ENCODE data around the gene TGIF2.
A peak's percentile ranks its signal among the peaks of the same experiment; 100 is the strongest.

The TGIF2 gene

DNA sequence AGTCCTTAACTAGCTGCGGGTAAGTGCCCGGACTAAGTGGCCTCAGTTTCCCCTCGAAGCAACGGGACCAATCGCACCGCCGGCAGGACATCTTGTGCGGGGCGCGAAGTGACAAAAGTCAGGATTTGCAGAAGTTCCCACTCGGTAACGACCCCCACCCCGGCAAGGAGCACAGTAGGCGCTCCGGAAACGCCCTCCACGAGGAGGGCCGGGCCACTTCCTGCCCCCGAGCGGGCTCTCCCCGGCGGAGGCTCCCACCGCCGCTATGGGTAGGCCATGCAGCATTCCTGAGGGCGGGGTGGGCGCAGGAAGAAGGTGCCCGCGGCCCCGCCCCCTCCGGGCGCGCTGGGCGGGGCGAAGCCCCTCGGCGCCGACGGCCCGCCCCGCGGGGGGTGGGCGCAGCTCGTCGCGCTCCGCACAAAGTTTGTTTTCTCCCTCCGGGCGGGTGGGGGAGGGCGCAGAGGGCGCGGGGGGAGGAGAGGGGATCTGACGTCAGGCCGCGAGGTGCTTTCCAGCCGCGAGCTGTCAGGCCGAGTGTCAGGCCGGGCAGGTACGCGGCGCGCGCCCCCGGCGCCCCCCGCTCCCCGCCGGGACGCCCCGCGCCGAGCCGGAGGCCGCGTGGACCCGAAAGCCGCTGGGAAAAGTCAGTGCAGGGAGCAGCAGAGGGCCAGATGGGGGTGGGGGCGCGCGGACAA lies at the start of gene TGIF2:
Gene TGIF2, plus strand, starts transcription at position 495 of the 695 bp plus-strand sequence. CDS start 5,178 bp downstream, outside the sequence.
- peaks cover 10% of the 10 kb centered on the region for H3K36me3 ChIP-seq (ENCODE audit: insufficient read depth, insufficient read length, low read length)
- peak; percentile 85 for DNase-seq (ENCODE audit: low read depth, low spot score)
- H3K27me3 ChIP-seq (ENCODE audit: insufficient read depth, insufficient read length) = no peaks in the 10 kb centered on the region
- H3K9ac ChIP-seq (ENCODE audit: insufficient read length, low read depth) = peak within 1 kb of the TSS; percentile 99
- peaks cover 13% of the 10 kb centered on the region for H3K4me1 ChIP-seq (ENCODE audit: insufficient read depth, insufficient read length)
- peak within 1 kb of the TSS; percentile 96 for H3K4me3 ChIP-seq (ENCODE audit: insufficient read length, low read depth)
- no peaks in the 10 kb centered on the region for H3K9me3 ChIP-seq (ENCODE audit: insufficient read depth, low read length)
- TF ChIP-seq YY1 (IDR thresholded peaks at IDR 0.05; ENCODE audit: insufficient read depth, insufficient read length) = no peak

DNA sequence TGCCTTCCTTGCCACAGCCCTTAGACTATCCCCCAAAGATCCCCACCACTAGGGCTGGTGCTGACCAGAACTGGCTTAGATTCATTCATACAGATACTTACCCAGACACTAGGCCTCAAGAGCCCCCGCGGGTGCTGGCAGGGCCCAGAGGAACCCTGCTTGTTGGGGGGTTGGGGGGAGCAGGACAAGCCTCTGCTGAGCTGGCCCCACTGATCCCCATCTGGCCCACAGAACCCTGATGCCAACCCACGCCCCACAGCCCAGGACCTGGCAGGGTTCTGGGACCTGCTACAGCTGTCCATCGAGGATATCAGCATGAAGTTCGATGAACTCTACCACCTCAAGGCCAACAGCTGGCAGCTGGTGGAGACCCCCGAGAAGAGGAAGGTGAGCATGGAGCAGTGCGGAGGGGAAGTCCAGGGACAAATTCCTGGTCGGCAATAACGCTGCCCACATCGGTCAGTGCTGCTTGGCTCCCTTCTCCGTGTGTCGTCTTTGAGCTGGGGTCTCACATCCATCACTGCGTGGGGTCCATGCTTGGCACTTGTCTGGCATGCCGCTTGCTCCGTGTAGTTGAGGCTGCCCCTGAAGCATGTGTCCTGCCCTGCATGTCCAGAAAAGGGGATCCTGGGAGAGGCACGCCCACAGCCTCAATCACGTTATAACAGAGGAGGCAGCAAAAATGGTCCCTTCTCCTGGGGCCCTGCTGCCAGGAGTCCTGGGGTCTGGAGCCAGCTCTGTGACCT lies 47.6 kb upstream of the TGIF2 start:
- Histone ChIP-seq H3K9me3 (ENCODE audit: insufficient read depth, low read length) (no peaks in the 10 kb centered on the region), H3K36me3 (ENCODE audit: insufficient read depth, insufficient read length, low read length) (peaks cover 72% of the 10 kb centered on the region), H3K9ac (ENCODE audit: insufficient read length, low read depth) (no peak overlapping the region), H3K27me3 (ENCODE audit: insufficient read depth, insufficient read length) (no peaks in the 10 kb centered on the region), H3K4me1 (ENCODE audit: insufficient read depth, insufficient read length) (peaks cover 8% of the 10 kb centered on the region), H3K4me3 (ENCODE audit: insufficient read length, low read depth) (no peak overlapping the region)
- TF ChIP-seq YY1 (IDR thresholded peaks at IDR 0.05; ENCODE audit: insufficient read depth, insufficient read length) (no peak), ZNF274 (IDR thresholded peaks at IDR 0.05; ENCODE audit: low read depth, low read length) (no peak), SUZ12 (IDR thresholded peaks at IDR 0.05; ENCODE audit: extremely low read depth, insufficient read depth, insufficient read length) (no peak)
- no peak for DNase-seq (ENCODE audit: low read depth, low spot score)

- no peak for TF ChIP-seq ZNF274 (IDR thresholded peaks at IDR 0.05; ENCODE audit: low read depth, low read length)
- no peak for TF ChIP-seq SUZ12 (IDR thresholded peaks at IDR 0.05; ENCODE audit: extremely low read depth, insufficient read depth, insufficient read length)
- no peak for TF ChIP-seq YY1 (IDR thresholded peaks at IDR 0.05; ENCODE audit: insufficient read depth, insufficient read length)
Observed at GRCh38 chr20:36526521-36527011, 46.8 kb upstream of the TGIF2 start.

DNA sequence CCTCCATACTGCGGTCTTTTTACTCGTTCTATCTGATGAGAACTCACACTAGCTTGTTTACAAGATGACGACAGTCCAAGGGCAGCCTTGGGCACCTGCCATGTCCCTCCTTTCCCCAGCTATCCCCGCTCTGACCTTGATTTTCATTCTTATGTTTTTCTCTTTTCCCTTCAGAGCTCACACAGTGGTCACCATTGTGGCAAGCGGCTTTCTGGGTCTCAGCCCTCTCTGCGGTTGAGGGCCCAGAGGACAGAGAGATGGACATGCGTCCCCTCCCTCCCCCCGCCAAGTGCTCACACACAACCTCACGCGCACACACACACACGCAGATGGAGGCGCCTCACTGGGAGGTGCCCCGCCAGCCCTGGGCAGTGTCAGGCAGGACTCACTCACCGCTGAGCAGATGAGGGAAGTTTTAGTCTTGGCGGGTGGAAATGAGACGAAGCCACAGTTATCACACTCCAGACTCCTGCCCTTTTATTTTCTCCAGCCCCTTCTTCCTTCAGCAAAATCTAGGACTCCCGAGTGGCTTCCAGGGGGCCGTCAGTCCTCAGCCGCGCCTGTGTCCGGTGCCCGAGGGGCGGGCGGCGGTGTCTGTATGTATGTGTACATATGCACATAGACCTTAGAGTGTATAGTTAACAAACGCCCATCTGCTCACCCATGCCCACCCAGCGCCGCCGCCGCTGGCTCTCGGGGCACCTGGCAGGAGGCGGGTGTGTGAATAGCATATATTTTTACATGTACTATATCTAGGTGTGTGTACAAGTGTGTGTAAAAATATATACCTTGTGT lies 45.9 kb upstream of the TGIF2 start:
- Histone ChIP-seq H3K36me3 (ENCODE audit: insufficient read depth, insufficient read length, low read length) (peaks cover 57% of the 10 kb centered on the region), H3K4me1 (ENCODE audit: insufficient read depth, insufficient read length) (peaks cover 8% of the 10 kb centered on the region), H3K4me3 (ENCODE audit: insufficient read length, low read depth) (no peak overlapping the region), H3K9me3 (ENCODE audit: insufficient read depth, low read length) (no peaks in the 10 kb centered on the region), H3K27me3 (ENCODE audit: insufficient read depth, insufficient read length) (no peaks in the 10 kb centered on the region), H3K9ac (ENCODE audit: insufficient read length, low read depth) (no peak overlapping the region)
- TF ChIP-seq SUZ12 (IDR thresholded peaks at IDR 0.05; ENCODE audit: extremely low read depth, insufficient read depth, insufficient read length) (no peak), YY1 (IDR thresholded peaks at IDR 0.05; ENCODE audit: insufficient read depth, insufficient read length) (no peak), ZNF274 (IDR thresholded peaks at IDR 0.05; ENCODE audit: low read depth, low read length) (no peak)
- no peak for DNase-seq (ENCODE audit: low read depth, low spot score)

More at GRCh38 chr20:36526521-36527011, 46.8 kb upstream of the TGIF2 start:
- Histone ChIP-seq H3K4me1 (ENCODE audit: insufficient read depth, insufficient read length) (peaks cover 8% of the 10 kb centered on the region), H3K4me3 (ENCODE audit: insufficient read length, low read depth) (no peak overlapping the region), H3K36me3 (ENCODE audit: insufficient read depth, insufficient read length, low read length) (peaks cover 67% of the 10 kb centered on the region), H3K9me3 (ENCODE audit: insufficient read depth, low read length) (no peaks in the 10 kb centered on the region), H3K9ac (ENCODE audit: insufficient read length, low read depth) (no peak overlapping the region), H3K27me3 (ENCODE audit: insufficient read depth, insufficient read length) (no peaks in the 10 kb centered on the region)
- DNase-seq (ENCODE audit: low read depth, low spot score) = no peak

- no peaks in the 10 kb centered on the region for H3K27me3 ChIP-seq (ENCODE audit: insufficient read depth, insufficient read length)
- H3K9ac ChIP-seq (ENCODE audit: insufficient read length, low read depth) = no peak overlapping the region
- no peak overlapping the region for H3K4me3 ChIP-seq (ENCODE audit: insufficient read length, low read depth)
- no peak for DNase-seq (ENCODE audit: low read depth, low spot score)
- TF ChIP-seq SUZ12 (IDR thresholded peaks at IDR 0.05; ENCODE audit: extremely low read depth, insufficient read depth, insufficient read length) (no peak), YY1 (IDR thresholded peaks at IDR 0.05; ENCODE audit: insufficient read depth, insufficient read length) (no peak), ZNF274 (IDR thresholded peaks at IDR 0.05; ENCODE audit: low read depth, low read length) (no peak)
- peaks cover 6% of the 10 kb centered on the region for H3K4me1 ChIP-seq (ENCODE audit: insufficient read depth, insufficient read length)
- H3K9me3 ChIP-seq (ENCODE audit: insufficient read depth, low read length) = no peaks in the 10 kb centered on the region
- H3K36me3 ChIP-seq (ENCODE audit: insufficient read depth, insufficient read length, low read length) = peaks cover 51% of the 10 kb centered on the region
Observed at GRCh38 chr20:36528176-36528874, 45.1 kb upstream of the TGIF2 start.

GRCh38 chr20:36528875-36529417 lies 44.5 kb upstream of the TGIF2 start:
- Histone ChIP-seq H3K9ac (ENCODE audit: insufficient read length, low read depth) (no peak overlapping the region), H3K4me1 (ENCODE audit: insufficient read depth, insufficient read length) (peaks cover 6% of the 10 kb centered on the region), H3K36me3 (ENCODE audit: insufficient read depth, insufficient read length, low read length) (peaks cover 45% of the 10 kb centered on the region), H3K4me3 (ENCODE audit: insufficient read length, low read depth) (no peak overlapping the region), H3K27me3 (ENCODE audit: insufficient read depth, insufficient read length) (no peaks in the 10 kb centered on the region), H3K9me3 (ENCODE audit: insufficient read depth, low read length) (no peaks in the 10 kb centered on the region)
- DNase-seq (ENCODE audit: low read depth, low spot score) = no peak
- TF ChIP-seq SUZ12 (IDR thresholded peaks at IDR 0.05; ENCODE audit: extremely low read depth, insufficient read depth, insufficient read length) (no peak), YY1 (IDR thresholded peaks at IDR 0.05; ENCODE audit: insufficient read depth, insufficient read length) (no peak), ZNF274 (IDR thresholded peaks at IDR 0.05; ENCODE audit: low read depth, low read length) (no peak)

Measured in NT2/D1 (cell line).